RWPE2 (cell line): ENCODE measurements around the gene RNF213.

Experiments
- ATAC-seq: fragments of 200-7000 bp; cut with Tn5 transposase; 3 replicates; pipeline ENCODE4 v1.9.1; 2021; ENCODE audit warnings: low read depth
- DNase-seq: peaks from one replicate; pipeline ENCODE4 v3.0.0-alpha.2; 2020; ENCODE audit warnings: low spot score
- H3K27ac ChIP-seq: fragments of 450-650 bp; 2 replicates; pipeline ENCODE4 v1.5.1; 2017; ENCODE audit warnings: mild to moderate bottlenecking; ENCODE audit not compliant: poor library complexity, severe bottlenecking
- H3K27me3 ChIP-seq: fragments of 250-450 bp; sonication (Bioruptor Pico); 2 replicates; pipeline ENCODE4 v1.5.1; 2021; ENCODE audit warnings: mild to moderate bottlenecking, moderate library complexity; ENCODE audit not compliant: insufficient read depth, poor library complexity, severe bottlenecking
- H3K36me3 ChIP-seq: fragments of 250-450 bp; sonication (Bioruptor Pico); 2 replicates; pipeline ENCODE4 v1.5.1; 2020; ENCODE audit warnings: low read depth, mild to moderate bottlenecking, moderate library complexity
- H3K4me1 ChIP-seq: fragments of 250-450 bp; sonication (Bioruptor Pico); 2 replicates; pipeline ENCODE4 v1.5.1; 2021; ENCODE audit warnings: mild to moderate bottlenecking, moderate library complexity; ENCODE audit not compliant: insufficient read depth, poor library complexity, severe bottlenecking
- H3K4me3 ChIP-seq: fragments of 250-450 bp; sonication (Bioruptor Pico); 2 replicates; pipeline ENCODE4 v1.5.1; 2021; ENCODE audit warnings: mild to moderate bottlenecking, moderate library complexity; ENCODE audit not compliant: severe bottlenecking
- H3K9me3 ChIP-seq: fragments of 250-450 bp; sonication (Bioruptor Pico); 2 replicates; pipeline ENCODE4 v1.5.1; 2021; ENCODE audit warnings: mild to moderate bottlenecking, moderate library complexity; ENCODE audit not compliant: severe bottlenecking
- TF ChIP-seq, protein P1 (sequence below): fragments of 450-650 bp; IDR thresholded peaks from one replicate; pipeline ENCODE4 v1.5.1; 2017; ENCODE audit warnings: mild to moderate bottlenecking, moderate library complexity; ENCODE audit not compliant: poor library complexity, severe bottlenecking

RNF213 gene

DNA sequence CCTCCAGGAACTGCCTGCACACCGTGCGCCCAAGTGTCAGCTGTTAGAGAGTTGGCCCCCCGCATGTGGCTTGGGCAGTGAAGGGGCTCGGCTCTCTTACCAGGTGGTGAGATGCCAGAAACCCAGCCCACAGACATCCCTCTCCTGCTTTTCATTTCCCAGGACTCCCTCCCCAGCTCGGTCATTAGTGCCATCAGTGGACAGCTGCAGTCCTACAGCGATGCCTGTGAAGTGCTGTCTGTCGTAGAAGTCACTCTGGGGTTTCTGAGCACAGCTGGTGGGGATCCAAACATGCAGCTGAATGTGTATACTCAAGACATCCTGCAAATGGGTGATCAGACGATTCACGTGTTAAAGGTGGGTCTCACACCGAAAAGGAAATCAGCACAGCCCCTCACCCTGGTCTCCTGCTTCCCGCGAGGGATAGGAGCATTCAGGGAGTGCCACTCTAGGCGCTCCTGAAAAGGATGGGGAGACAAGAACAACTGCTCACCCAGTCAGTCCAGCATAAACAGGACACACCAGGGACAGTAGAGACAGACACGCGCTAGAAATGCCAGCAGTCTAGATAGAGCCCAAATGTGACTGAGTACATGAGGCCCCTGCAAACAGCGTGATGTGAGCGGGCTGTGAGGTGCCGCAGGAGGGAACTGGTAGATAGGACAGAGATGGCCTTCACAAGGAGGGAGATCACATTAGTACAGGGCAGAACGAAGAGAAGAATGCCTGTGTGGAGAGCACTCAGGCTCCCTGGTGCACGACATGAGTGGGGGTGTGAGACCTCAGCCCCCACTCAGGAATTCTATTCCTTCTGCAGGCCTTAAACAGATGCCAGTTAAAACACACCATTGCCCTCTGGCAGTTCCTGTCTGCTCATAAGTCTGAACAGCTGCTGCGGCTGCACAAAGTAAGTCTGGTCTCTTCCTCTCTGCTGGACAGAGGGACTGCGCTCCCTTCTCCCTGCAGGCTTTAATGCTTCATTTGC lies 128.7 kb downstream of the RNF213 start:
- peaks cover 100% of the 10 kb centered on the region for H3K36me3 ChIP-seq
- no peaks in the 10 kb centered on the region for H3K27me3 ChIP-seq
- ATAC-seq (no peak), DNase-seq (no peak)
- TF ChIP-seq, protein P1, sequence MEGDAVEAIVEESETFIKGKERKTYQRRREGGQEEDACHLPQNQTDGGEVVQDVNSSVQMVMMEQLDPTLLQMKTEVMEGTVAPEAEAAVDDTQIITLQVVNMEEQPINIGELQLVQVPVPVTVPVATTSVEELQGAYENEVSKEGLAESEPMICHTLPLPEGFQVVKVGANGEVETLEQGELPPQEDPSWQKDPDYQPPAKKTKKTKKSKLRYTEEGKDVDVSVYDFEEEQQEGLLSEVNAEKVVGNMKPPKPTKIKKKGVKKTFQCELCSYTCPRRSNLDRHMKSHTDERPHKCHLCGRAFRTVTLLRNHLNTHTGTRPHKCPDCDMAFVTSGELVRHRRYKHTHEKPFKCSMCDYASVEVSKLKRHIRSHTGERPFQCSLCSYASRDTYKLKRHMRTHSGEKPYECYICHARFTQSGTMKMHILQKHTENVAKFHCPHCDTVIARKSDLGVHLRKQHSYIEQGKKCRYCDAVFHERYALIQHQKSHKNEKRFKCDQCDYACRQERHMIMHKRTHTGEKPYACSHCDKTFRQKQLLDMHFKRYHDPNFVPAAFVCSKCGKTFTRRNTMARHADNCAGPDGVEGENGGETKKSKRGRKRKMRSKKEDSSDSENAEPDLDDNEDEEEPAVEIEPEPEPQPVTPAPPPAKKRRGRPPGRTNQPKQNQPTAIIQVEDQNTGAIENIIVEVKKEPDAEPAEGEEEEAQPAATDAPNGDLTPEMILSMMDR, result no peak
- no peaks in the 10 kb centered on the region for H3K4me1 ChIP-seq
- no peak overlapping the region for H3K4me3 ChIP-seq
- H3K9me3 ChIP-seq, result no peaks in the 10 kb centered on the region
- H3K27ac ChIP-seq, result no peak overlapping the region

DNA sequence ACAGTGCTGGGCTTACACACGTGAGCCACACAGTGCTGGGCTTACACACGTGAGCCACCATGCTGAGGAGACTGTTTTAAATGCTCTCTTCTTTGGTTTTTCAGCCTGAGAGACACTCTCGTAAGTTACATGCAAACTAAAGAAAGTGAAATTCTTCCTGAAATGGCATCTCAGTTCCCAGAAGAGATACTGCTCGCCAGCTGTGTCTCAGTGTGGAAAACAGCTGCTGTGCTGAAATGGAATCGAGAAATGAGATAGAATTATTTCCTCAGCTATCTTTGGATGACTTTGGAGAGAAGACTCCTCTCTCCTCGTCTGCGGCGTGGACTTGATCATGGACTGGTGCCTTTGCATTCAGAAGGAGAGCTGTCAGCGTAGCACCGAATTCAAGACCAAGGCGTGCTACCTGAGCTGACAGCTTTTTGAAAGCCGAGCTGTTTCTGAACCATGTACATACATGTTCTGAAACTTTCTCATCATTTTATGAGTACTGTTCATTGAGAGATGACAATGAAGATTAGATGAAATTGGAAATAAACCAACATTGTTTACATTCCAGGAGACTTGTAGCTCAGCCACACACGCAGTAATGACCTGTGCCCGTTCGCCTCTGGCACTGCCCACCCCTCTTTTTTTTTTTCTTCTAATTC lies 132.7 kb downstream of the RNF213 start:
- H3K27ac ChIP-seq, result no peak overlapping the region
- H3K36me3 ChIP-seq, result peaks cover 60% of the 10 kb centered on the region
- ATAC-seq (no peak), DNase-seq (no peak)
- no peak overlapping the region for H3K4me3 ChIP-seq
- TF ChIP-seq, protein P1, result no peak
- no peaks in the 10 kb centered on the region for H3K4me1 ChIP-seq
- no peaks in the 10 kb centered on the region for H3K9me3 ChIP-seq
- H3K27me3 ChIP-seq, result no peaks in the 10 kb centered on the region

DNA sequence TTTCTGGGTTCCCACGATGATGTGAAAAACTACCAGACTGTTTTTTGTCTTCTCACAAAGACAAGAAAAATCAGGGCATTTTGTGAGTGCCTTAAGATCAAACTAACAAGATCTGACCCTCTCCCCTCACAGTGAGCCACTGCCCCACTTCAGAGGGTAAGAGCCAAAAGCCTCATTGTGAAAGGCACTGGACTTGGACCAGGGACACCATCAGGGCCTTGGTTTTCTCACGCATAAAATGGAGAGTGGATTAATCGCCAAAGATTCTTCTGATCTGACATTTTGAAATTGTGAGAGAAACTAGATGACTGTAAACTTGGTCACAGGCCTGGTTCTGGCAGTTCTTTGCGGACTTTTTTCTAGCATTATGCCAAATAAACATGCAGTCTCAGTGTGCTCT lies 133.3 kb downstream of the RNF213 start:
- Histone ChIP-seq H3K4me3 (no peak overlapping the region), H3K27ac (no peak overlapping the region), H3K36me3 (peaks cover 54% of the 10 kb centered on the region), H3K27me3 (no peaks in the 10 kb centered on the region), H3K4me1 (no peaks in the 10 kb centered on the region), H3K9me3 (no peaks in the 10 kb centered on the region)
- TF ChIP-seq, protein P1, result no peak
- ATAC-seq (no peak), DNase-seq (no peak)

DNA sequence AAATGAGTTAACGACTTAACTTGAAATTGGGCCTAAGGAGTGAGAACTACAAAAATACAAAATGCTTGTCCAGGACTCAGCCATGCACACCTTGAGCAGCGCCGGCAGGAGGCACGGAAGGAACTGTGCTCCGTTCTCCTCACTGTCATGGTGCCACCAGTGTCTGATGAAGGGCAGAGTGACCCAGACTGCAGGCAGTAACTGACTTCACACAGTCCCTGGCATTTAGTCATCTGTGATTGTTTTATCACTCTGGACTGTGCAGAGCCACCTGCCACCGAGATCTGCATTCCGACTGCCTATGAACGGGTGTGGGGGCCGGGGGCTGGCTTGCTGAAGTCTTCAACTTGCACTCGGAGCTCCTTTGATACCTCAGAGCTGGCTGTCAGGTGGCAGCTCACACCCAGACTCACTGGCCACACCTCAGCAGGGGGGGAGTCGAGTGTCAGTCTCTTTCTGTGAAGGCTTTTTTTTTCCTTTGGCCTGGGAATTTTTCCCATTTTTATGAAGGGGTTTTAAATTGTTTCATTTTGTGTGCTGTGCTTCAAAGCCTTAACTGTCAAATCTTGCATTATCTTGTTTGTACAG lies 134.1 kb downstream of the RNF213 start:
- no peaks in the 10 kb centered on the region for H3K4me1 ChIP-seq
- no peak overlapping the region for H3K27ac ChIP-seq
- no peak for ATAC-seq
- DNase-seq, result no peak
- no peaks in the 10 kb centered on the region for H3K9me3 ChIP-seq
- H3K4me3 ChIP-seq, result no peak overlapping the region
- TF ChIP-seq, protein P1, result no peak
- no peaks in the 10 kb centered on the region for H3K27me3 ChIP-seq
- peaks cover 46% of the 10 kb centered on the region for H3K36me3 ChIP-seq
